HG02943 (cell line): Measurements from ENCODE around the gene ARL15.

ENCODE experiments used
- ATAC-seq: cut with Tn5 transposase; IDR thresholded peaks from one replicate; pipeline ENCODE4 v1.9.1; 2021; ENCODE audit warnings: mild to moderate bottlenecking, low read depth, moderate library complexity; ENCODE audit not compliant: unreplicated experiment

The ARL15 gene

DNA sequence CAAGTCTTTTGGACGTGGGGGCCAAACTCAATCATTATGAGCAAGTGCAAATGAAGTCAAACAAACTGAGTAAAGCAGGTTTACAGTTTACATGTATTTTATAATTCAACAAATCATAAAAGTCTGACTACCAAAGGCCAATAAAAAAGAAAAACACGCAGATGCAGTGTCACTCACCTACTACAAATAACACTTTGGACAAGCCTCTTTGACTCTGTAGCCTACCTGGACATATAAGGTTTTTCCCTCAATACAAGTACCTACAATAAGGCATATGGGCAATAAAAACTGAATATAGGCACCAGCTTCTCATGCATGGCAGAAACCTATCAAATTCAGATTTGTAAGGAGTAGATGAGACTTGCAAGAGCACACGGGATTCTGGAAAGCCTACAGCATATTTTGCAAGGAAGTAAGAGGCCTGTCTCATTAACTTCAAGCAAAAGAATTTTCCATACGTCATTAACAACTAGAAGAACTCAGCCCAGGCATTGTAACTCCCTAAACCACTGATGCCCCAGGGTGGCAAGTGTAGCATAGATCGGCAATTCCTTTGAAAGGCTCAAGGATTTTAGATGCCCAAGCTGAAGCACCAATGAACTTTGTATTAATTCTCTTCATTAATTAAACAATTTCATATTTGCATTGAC lies 21.7 kb downstream of the ARL15 start:
- ATAC-seq: no peak

DNA sequence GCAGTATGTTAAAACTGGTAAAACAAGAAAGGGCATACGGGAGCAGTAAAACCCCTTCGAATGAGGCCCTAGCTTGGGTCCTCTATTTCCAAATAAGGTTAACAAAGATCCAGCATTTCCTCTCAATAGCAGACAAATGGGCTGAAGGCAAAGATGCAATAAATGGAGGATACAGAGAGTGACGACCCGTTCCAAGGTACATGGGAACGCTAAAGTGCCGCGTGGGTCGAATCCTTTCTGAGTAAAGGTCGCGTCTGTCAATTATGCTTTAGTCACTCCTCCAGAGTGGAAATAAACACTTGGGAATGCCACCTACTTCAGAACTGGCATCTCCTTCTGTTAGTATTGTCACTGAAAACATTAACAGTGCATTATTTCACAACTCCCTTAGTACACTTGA lies 24.7 kb downstream of the ARL15 start:
- ATAC-seq: no peak

DNA sequence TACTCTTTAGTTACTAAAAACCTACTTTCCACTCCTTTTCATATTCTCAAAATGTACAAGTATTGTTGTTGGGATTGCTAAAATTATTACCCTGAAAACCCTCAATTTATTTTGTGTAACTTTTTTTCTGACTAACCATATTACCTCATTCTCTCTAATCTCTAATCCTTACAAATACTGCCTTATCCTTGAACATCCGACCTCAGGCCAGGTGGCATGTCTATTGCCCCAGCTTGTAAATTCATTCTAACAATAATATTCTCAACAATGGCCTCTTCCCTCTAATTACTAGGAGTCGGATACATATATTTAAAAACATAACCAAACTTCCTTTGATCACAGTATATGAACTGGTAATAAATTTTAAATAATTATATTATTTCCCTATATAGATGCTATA lies 25.8 kb downstream of the ARL15 start:
- no peak for ATAC-seq

DNA sequence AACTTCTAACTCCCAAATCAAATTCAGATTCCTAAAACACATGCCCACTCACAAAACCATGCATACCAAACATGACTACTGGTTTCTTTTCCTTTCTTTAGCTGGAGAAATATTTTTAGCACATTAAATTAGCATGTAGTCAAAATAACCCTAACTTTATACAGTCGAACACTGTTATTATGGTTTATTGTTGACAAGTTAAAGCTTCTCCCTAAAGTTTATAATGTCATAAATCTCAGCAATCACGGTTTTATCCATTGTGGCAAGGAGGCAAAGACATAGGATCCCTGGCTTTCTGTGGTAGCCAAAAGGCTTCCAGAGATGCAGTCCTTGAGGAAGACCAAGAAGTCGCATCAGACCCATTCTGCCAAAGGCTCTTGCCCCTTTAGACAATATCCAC lies 27.5 kb downstream of the ARL15 start:
- ATAC-seq: no peak

DNA sequence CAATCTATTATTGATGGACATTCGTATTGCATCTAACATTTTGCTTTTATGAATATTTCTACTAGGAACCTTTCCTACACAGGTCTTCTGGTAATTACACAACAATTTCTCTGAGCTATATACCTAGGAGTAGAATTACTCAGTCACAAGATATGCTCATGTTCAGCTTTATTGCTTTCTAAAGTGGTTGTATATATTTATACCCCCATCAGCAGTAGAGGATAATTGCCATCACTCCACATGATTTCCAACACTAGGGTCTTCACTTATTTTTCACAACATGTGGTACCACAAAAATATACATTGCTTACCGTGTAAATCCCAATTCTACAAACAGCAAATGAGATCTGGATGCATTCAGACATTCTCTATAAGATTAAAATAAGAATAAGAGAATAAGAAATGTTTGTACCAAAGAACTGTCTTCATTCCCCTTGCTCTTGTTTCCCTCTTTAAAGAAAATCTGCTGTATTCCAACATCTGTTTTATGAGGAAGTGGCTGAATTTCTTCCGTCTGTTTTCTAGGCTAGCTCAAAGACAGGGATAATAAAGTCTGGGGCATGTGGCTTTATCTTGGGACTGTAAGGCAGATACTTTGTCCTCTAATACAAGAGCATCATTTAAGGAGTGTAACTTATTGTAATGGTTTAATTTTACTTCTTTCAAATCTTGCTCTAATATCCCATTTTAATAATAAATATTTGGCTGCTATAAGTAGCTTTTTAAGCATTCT lies 28.2 kb downstream of the ARL15 start:
- ATAC-seq: no peak

DNA sequence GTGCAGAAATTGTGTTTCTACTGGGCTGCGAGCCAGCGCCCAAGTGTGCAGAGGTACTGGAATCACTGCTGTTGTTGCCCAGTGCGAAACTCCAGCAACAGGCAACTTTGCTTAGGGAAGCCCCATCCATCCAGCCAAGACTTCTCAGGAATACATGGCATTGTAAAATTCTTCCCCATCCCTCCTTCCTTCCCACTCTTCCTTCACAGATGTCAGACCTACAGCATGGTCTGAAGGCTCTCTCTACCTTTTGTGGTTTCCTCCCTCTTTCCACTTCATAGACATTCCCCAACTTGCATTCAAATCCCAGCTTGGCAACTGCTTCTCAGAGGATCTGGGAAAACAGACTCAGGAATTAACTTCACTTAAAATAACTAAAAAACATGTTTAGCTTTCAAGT lies 30.4 kb downstream of the ARL15 start:
- no peak for ATAC-seq

DNA sequence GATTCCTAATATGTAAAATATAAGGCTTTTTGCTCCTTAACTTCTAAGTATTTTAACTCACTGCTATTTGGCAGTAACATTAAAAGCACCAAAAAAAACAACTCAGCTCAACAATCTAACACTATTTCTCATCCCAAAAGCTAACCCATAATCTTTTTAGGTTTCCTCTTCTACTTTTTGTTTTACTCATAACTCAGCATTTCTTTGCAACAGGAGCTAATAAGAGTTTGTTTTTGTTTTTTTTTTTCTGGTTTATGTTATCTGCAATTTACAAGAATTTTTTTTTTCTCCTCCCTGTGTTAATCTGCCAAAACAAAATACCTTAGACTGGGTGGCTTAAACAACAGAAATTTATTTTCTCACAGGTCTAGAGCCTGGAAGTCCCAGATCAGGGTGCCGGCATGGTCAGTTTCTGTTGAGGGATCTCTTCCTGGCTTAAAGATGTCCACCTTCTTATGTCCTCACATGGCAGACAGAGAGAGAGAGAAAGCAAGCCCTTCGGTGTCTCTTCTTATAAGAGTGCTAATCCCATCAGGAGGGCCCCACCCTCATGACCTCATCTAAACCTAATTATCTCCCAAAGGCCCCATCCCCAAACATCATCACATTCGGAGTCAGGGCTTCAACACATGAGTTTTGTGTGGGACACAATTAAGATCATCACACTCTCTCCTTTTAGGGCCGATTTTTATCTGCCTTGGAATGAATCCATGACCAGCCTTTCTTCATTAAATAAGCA lies 31.2 kb downstream of the ARL15 start:
- no peak for ATAC-seq

DNA sequence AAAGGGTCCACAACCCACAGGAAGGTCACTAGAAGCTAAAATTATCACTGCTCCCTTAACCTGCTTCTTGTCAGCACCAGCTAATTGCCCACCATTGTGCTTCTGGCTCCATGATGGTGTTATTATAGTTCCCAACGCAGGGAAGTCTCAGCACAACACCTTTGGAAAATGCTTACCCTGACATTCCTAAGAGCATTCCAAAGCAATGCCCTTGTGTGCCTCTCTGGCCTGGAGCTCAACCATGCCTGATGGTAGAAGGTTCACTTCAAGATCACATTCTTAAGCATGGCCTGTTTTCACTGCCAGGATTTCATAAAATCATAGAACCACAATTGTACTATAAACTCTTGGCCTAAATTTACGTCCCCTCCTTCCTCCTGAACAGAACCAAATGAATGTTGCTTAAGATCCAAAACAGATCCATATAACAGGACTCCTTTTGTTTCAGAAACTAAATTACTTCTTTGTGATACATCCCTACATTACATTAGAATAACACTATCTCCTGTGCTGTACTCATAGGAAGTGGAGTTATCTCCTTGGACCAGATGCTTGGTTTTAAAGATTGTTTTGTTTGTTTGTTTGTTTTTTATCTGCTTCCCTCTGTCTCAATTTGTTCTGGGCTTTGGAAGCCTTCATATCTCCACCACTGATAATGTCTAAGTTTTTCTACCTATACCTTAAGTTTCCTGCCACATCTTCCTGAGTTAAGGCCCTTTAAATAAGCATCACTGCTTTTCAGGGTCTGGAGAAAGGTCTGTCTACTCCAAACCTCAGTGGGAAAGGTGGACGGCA lies 32.1 kb downstream of the ARL15 start:
- ATAC-seq: no peak

DNA sequence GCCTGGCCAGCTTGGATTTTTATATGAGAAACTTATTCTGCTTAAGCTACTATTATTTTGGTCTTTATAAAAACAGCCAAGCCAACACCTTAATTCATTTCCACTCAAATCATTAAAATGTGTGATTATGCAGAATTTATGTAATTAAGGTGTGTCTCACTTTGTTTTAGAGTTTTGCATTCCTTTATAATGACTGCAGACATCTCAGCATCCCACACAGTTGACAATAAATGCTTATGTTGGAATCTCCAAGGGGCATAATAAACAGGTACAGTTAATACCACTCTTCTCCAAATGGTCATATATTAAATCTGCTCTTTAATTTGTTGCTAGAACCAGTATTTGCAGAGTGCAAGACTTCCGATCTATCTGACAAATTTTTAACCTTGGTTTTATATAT lies 34.3 kb downstream of the ARL15 start:
- no peak for ATAC-seq

DNA sequence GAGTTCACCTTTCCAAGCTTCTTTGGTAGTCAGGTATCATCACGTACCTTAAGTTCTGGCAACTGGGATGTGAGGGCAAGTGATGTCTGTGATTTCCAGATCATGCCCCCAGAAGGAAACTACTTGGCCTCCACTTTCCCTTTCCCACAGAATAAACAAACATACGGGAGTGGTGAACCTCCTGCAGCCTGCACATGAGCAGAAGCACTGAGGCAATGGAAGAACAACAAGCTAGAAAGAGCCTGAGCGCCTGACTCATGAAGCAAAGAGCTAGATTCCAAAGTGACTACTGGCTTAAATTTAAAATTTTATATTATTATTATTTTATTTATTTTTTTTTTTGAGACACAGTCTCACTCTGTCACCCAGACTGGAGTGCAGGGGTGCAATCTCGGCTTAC lies 35.0 kb downstream of the ARL15 start:
- ATAC-seq: no peak

DNA sequence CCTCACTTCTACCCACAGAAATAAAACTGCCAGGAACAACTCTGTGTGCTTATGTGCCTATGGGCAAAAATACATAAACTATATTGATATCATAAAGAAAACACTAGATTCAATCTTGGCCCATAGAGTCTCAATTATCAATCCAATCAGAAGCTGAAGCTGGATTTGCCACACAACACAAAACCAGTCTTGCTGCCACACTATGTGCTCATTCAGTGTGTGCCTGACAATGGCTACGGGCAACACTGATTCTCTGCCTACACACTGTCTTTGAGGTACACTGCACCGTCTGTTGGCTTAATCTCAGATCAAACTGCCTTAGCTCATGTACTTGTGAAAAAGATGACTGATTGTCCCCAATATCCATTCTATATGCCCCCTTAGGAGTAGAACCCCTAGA lies 35.4 kb downstream of the ARL15 start:
- ATAC-seq: no peak

DNA sequence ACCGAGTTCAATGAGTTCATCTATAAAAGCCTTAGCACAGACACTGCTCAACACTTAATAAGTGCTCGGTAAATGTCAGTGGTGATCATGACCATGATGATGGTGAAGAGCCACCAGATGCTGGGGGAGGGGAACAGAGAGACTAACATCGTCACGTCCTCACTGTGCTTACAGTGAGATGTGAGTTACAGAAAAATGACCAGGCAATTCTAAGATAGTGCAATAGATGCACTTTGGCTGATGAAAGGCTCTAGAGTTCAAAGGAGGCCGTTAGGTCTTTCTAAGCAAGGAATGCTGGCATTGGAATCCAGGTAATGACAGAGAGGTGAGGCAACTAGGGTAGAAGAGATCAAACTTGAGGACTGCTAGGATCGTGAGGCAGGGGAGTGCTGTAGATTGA lies 36.7 kb downstream of the ARL15 start:
- ATAC-seq: no peak

DNA sequence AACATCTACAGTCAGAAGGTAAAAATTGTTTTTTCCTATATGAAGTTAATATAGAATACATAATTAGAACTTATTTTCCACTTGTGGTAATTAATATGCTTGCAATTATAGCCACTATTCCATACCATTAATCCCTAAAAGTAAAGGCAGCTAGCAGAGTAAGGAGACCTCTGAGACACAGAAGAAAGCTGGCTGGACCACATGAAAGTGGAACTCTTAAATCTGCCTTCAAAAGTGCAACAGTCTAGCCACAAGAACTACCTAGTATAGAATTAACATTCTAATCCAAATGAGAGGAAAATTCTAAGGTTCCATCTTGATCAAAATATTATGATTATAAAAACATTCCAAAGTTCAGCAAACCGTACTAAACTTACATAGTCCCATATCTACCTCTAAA lies 37.6 kb downstream of the ARL15 start:
- ATAC-seq: no peak

DNA sequence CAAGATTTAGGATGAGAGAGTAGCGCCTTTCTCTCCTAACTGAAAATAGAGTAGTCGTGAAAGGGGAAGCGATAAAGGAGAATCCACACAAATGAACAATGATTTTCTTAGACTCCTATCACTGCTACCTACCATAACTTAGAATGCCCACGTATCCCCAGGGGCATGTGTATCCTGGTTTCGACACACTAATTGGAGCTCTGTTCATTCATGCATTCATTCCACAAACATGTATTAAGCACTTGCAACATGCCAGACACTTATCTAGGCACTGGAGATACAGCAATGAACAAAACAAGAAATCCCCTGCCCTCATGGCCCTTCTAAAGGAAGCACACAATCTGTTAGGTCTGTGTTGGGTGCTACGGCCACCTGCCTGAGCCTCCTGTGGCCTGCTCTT lies 40.0 kb downstream of the ARL15 start:
- ATAC-seq: no peak

DNA sequence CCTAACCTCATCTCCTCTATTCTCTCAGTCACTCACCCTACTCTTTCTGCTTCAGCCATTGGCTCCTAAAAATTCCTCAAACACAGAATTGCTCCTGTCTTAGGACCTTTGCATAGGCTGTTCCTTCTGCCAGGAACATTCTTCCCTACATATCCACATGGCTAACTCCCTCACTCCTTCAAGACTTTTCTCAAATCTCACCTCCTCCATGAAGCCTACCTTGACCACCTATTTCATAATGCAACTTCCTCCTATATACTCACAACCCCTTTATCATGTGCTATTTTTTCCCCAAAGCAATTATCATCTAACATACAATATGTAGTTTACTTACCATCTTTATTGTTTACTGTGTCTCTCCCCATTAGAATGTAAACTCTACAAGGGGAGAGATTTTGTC lies 45.8 kb downstream of the ARL15 start:
- no peak for ATAC-seq

DNA sequence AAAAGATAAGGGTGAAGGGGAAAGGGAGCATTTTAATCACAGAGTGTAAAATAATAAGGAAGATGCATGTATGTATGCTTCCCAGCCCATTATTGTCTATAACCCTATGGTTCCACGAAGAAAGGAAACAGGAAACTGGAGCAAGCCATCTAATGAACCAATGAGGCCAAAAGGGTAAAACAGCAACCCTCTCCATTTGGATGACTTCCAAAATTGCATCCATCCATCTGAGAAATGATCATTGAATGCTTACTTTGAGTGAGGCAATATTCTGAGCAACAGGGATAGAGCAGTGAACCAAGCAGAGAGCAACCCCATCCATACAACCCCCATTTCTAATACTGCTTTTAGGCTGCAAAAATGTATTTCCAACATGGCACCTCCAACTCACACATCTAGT lies 46.9 kb downstream of the ARL15 start:
- ATAC-seq: no peak

DNA sequence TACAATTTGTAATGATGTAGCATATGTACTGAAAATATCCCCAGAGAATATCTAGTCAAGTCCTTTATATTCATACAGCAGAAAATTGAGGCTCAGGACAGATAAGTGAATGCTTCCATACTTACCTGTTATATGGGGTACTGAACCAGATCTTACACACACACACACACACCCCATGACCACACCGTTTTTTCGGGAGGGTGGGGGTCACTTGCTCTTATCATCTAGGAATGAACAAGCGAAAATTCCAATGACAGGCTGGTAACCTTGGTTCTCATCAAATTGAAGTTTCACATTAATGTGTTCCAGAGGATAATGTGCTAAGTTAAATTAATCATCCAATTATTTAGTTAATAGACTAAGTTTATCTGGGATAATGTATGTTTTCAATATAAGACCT lies 48.8 kb downstream of the ARL15 start:
- no peak for ATAC-seq

DNA sequence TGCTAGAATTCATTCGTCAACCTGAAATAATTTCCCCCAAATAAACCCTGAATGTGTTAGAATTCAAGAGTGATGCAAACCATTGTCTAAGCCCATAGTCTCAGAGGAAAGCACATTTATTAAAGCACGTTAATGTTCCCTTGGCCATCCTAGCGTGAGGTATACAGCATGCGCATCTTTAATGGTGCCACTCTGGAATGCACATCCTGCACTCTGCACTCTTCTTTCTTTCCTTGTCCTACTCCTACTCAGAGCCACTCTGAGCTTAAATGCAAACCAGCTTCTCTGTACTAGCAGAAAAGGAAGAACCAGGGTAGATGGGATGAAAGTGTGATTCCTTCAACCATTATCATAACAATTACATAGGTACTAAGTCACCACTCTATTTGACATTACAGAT lies 50.4 kb downstream of the ARL15 start:
- ATAC-seq: no peak

DNA sequence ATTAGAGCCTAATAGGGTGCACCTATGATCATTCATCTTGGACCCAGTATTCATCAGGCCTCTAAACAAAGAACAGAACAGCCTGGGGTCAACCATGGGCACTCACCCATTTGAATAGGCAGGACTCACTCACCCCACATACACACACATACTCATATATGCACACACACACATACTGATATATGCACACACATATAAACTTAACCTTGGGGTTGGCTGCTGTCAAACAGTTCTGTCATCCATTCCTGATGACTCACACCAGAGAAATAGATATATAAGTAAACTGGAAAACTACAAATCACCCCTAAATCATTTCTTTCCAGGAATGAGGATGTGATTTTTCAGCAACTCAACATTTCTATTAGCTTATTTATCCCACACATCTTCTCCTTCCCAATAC lies 51.3 kb downstream of the ARL15 start:
- no peak for ATAC-seq

DNA sequence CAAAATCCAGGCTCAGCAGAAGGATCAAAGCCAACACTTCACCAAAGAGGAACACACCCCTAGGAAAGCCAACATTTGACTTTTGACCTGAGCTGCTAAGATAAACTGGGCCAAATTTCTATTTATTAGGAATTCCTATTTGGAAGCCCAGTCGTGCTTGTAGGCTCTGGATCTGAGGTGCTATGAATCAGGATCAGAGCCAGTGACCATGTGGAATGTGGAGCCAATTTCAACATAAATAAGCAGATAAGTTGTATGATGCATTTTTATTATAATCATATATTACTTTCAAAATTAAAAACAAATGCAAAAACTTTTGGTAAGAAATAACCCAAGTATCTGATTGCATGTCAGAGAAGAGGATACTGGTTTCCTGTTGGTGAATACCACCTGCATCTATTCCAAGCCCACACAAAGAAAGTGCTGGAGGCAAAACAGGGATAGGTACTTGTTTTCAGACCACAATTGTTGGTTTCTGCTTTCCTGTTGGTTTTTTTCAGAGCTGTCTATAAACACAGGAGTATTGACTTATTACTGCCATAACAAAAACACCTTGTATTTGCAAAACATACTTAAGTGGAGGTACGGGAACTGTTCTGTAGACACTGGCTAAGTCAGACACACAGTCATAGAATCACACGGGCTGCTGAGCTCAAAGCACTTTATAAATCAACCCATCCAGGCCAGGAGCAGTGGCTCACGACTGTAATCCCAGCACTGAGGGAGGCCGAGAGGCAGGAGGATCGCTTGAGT lies 52.8 kb downstream of the ARL15 start:
- no peak for ATAC-seq
